Stimulated activated CD4-positive, alpha-beta T cell treated with anti-CD3 and anti-CD28 coated beads, Interleukin-4, amount 100 ng/mL, for 4 hours (primary cell): Measurements from ENCODE around the gene LCE2B.
A peak's percentile ranks its signal among the peaks of the same experiment; 100 is the strongest.
"Not testable (repeated sequence)": the region's sequence is repeated elsewhere in the genome, so short reads cannot be mapped to it uniquely, and the experiment has no call there.

Experiments
- DNase-seq, 2 experiments: peaks; one replicate each; pipeline ENCODE4 v3.0.0-alpha.2; 2020

The LCE2B gene, protein sequence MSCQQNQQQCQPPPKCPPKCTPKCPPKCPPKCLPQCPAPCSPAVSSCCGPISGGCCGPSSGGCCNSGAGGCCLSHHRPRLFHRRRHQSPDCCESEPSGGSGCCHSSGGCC

DNA sequence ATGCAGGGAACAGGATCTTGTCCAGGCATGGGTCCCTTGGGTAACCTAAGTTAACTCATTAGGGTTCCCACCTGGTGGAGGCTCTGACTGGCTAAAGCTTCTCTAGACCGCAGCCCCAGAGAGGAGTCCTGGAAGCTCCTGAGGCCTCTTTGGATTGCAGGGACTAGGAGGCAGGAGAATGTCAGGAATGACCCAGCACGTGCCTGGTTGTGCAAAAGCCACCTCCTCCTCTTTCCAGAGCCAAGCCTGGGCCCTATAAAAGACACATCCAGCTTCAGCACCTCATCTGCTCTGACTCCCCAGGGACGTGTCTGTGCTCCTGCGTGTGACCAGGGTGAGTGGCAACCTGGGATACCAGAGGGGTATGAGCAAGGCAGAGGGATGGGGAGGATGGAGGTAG is at the start of gene LCE2B:
TSS of gene LCE2B (plus strand) at position 301 of the 400 bp plus-strand sequence. CDS start 721 bp downstream, outside the sequence.
- DNase-seq: not testable (repeated sequence)

- DNase-seq: no peak
These were observed 45.6 kb upstream of the LCE2B start for GRCh38 chr1:152640351-152640750.

- no peak for DNase-seq
These were observed 42.0 kb upstream of the LCE2B start for GRCh38 chr1:152643945-152644344.

- no peak for DNase-seq
These were observed 40.8 kb upstream of the LCE2B start for GRCh38 chr1:152645146-152645545.

- DNase-seq: no peak
These were observed 39.3 kb upstream of the LCE2B start for GRCh38 chr1:152646656-152647055.

- peak; percentile 16 to 22 for DNase-seq
These were observed 31.8 kb upstream of the LCE2B start for GRCh38 chr1:152654110-152654509.

- DNase-seq: no peak
These were observed 29.5 kb upstream of the LCE2B start for GRCh38 chr1:152656459-152656858.

DNA sequence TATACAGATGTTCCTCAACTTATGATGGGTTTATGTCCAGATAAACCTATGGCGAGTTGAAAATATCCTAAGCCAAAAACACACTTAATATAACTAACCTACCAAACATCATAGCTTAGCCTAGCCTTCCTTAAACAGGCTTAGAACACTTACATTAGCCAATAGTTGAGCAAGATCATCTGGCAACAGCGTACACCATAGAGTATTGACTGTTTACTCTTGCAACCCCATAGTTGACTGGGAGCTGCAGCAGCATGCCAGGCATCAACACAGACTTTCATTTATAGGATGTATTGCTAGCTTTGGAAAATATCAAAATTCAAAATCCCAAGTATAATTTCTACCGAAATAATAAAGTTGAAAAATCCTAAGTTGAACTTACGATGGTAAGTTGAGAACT is 28.2 kb upstream of the LCE2B start:
- no peak for DNase-seq

DNA sequence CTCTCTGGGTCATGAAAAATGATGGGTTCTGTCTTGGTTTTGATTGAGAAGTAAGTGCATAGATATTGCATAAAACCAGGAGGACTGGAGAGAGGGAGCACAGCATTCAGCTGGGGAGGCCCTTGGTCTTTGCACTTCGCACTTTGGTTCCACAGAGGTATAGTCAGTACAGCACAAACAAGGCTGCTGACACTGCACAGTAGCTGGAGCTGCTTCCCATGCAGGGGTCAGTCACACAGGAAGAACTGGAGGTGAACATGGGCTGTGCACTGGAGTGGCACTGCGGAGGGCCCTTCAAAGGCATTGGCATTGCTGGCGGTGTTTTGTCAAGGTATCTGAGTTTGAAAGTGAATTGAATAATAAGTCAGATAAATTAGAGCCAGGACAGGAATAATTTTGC is 27.3 kb upstream of the LCE2B start:
- no peak for DNase-seq

- no peak for DNase-seq
These were observed 22.8 kb upstream of the LCE2B start, which contains the start of gene LCE2D for GRCh38 chr1:152663098-152663497. Gene LCE2D, plus strand, starts transcription at chr1:152663380. Its CDS starts 726 bp downstream, at chr1:152664106.

- DNase-seq: not testable (repeated sequence)
These were observed 19.8 kb upstream of the LCE2B start for GRCh38 chr1:152666171-152666570.

DNA sequence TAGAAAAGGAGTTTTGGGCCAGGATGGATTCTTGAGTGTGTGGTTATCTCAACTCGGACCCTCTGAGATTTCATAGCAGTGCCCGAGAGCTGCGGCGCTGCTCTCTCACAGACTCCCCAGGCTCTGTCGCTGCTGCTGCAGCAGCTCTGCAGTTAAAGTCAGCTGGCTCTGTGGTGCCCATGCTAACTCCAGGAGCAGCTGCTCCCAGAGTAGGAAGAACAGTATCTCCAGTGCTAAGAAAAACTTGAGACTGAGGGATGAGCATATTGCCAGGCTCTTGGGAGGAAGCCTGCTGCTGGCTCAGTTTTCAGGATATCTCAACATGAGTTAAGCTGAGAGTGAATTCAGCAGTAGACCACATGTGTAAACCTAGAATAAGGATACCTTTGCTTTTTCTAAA is 18.3 kb upstream of the LCE2B start:
- DNase-seq: no peak

GRCh38 chr1:152673016-152673415 is 12.9 kb upstream of the LCE2B start:
- no peak for DNase-seq

DNA sequence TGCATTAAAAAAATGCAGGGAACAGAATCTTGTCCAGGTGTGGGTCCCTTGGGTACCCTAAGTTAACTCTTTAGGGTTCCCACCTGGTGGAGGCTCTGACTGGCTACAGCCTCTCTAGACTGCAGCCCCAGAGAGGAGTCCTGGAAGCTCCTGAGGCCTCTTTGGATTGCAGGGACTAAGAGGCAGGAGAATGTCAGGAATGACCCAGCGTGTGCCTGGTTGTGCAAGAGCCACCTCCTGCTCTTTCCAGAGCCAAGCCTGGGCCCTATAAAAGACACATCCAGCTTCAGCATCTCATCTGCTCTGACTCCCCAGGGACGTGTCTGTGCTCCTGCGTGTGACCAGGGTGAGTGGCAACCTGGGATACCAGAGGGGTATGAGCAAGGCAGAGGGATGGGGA is 10.9 kb upstream of the LCE2B start, which contains the start of gene LCE2C:
TSS of gene LCE2C (plus strand) at position 297 of the 400 bp plus-strand sequence. CDS start 737 bp downstream, outside the sequence.
- DNase-seq: not testable (repeated sequence)

GRCh38 chr1:152679459-152679858 is 6.5 kb upstream of the LCE2B start:
- DNase-seq: no peak

GRCh38 chr1:152681616-152682015 is 4.3 kb upstream of the LCE2B start:
- DNase-seq: no peak

DNA sequence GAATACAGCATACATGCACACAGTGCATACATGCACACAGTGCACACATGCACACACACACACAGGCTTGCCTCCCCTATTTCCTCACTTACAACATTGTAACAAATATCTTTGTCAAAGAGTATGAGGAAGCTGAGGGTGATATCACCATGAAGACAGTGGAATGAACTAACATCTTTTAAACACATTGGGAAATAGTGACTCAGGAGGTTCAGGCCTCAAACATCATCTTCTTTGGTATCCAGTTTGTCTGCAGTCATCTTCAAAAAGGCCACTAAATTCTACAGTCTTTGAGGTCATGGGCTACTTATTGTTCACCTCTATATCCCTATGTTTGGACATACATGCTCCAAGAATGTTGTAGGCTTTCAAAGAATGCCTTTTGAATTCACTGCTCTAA is 2.1 kb upstream of the LCE2B start:
- no peak for DNase-seq

GRCh38 chr1:152697701-152698600 is 12.0 kb downstream of the LCE2B start, which contains the start of gene LCE2A:
Gene LCE2A, plus strand, starts transcription at chr1:152698345. Its CDS starts 557 bp downstream, at chr1:152698902.
- no peak for DNase-seq

- no peak for DNase-seq
These were observed 13.8 kb downstream of the LCE2B start for GRCh38 chr1:152699746-152700145.

DNA sequence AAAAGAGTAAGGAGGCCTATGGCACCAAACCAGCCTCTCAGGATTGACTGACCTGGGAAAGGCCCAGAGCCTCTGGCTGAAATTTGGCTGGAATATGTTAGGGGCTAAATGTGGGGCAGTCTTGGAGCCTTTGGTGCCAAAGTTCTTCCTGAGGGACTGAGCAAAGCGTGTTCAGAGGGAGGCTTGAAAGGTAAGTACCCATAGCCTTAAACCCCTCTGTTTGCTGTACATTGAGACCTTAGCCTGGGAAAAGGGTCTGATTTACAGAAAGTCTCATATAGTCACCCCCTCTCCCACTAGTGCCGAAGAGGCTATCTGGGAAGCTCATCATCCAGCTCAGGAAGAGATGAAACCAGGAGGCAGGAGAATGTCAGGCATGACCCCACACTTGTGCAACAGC is 21.9 kb downstream of the LCE2B start, which contains the start of gene LCE4A:
TSS of gene LCE4A (plus strand) at position 301 of the 400 bp plus-strand sequence. CDS start 916 bp downstream, outside the sequence.
- DNase-seq: no peak

GRCh38 chr1:152718238-152718637 is 32.3 kb downstream of the LCE2B start:
- DNase-seq: no peak

- DNase-seq: no peak
These were observed 39.3 kb downstream of the LCE2B start for GRCh38 chr1:152725261-152725660.

GRCh38 chr1:152728986-152729385 is 43.1 kb downstream of the LCE2B start:
- no peak for DNase-seq

GRCh38 chr1:152735648-152736047 is 49.7 kb downstream of the LCE2B start:
- DNase-seq: no peak
